Natural killer cell treated with Interleukin-12 subunit alpha and Interleukin-12 subunit beta and Interleukin-15 and Interleukin-18, amount 100 ng/mL, for 72 hours (primary cell): ENCODE data around the gene LRRC25. TPM values are rescaled to one million over a fixed set of nuclear protein-coding genes. Genes with fewer than 3 reads are reported as not detected.
A peak's percentile ranks its signal among the peaks of the same experiment; 100 is the strongest.
"Not testable (repeated sequence)": the region's sequence is repeated elsewhere in the genome, so short reads cannot be mapped to it uniquely, and the experiment has no call there.

ENCODE experiments used
- ATAC-seq, 2 donors: fragments of 150-1000 bp; cut with Tn5 transposase in 1 of 2; sonication (Bioruptor Pico), chemical (Tn5 transposase) in 1 of 2; 2 replicates each; pipeline ENCODE4 v1.10.0; 2021
- DNase-seq: peaks from one replicate; pipeline ENCODE4 v3.0.0; 2022; ENCODE audit warnings: low spot score
- H3K27ac Mint-ChIP-seq, 2 donors: 1 replicate in 1 of 2; 2 replicates in 1 of 2; pipeline ENCODE4 v1.8.0; 2022; ENCODE audit warnings: mixed read lengths in 2 of 2, mild to moderate bottlenecking in 1 of 2, moderate library complexity in 1 of 2
- H3K27me3 Mint-ChIP-seq, 2 donors: 1 replicate in 1 of 2; 2 replicates in 1 of 2; pipeline ENCODE4 v1.8.0; 2022; ENCODE audit warnings: mixed read lengths in 2 of 2
- H3K36me3 Mint-ChIP-seq: one replicate; pipeline ENCODE4 v1.8.0; 2022; ENCODE audit warnings: mixed read lengths
- H3K4me1 Mint-ChIP-seq, 2 donors: 1 replicate in 1 of 2; 2 replicates in 1 of 2; pipeline ENCODE4 v1.8.0; 2022; ENCODE audit warnings: low read depth in 2 of 2, mixed read lengths in 2 of 2, mild to moderate bottlenecking in 1 of 2
- H3K4me3 Mint-ChIP-seq: one replicate; pipeline ENCODE4 v1.8.0; 2022; ENCODE audit warnings: mixed read lengths
- H3K9me3 Mint-ChIP-seq: 2 replicates; pipeline ENCODE4 v1.8.0; 2022; ENCODE audit warnings: mixed read lengths
- total RNA-seq, 2 donors: library from RNA; stranded (reverse); gene quantifications; one replicate each; pipeline ENCODE4 v1.2.3, GENCODE V29; 2022

LRRC25 gene
- total RNA-seq, 2 donors from 2014 or later: not detected

GRCh38 chr19:18414504-18415177 is 17.2 kb upstream of the LRRC25 start:
- Mint-ChIP-seq H3K27me3 (no peaks in the 10 kb centered on the region), H3K36me3 (no peaks in the 10 kb centered on the region), H3K9me3 (no peaks in the 10 kb centered on the region), H3K4me3 (peak overlapping the region; percentile 38), H3K4me1 (peaks cover 42 to 50% of the 10 kb centered on the region in 2 donors), H3K27ac (peak overlapping the region; percentile 43 to 50)
- DNase-seq: no peak
- ATAC-seq: no peak

DNA sequence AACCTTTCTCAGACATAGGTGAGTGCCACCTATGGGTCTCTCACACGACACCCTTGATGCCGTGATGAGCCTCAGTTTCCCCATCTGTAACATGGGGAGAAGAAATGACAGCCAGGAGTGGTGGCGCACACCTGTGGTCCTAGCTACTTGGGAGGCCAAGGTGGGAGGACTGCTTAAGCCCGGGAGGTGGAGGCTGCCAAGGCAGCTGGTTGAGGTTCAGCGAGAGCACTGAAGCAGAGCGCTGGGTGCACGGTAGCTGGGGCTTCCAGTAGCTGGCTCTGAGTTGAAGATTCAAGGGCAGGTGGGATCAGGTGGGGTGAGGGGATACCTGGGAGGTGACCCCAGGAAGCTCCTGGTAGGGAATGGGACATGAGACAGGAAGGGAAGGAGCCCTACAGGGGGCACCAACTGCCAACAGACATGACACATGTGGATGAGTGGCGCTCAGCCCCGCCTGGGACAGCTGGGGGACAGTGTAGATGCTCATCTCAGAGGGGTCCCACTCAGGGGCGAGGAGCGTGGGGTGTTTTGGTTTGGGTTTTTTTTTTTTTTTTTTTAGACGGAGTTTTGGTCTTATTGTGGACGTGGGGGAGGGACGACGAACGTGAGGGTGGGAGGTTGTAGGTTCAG is 15.3 kb upstream of the LRRC25 start:
- peak overlapping the region in 1 of 2 donors; percentile 23 for H3K27ac Mint-ChIP-seq
- H3K36me3 Mint-ChIP-seq: no peaks in the 10 kb centered on the region
- no peak for ATAC-seq
- DNase-seq: no peak
- peaks cover 30 to 37% of the 10 kb centered on the region in 2 donors for H3K4me1 Mint-ChIP-seq
- no peaks in the 10 kb centered on the region for H3K9me3 Mint-ChIP-seq
- H3K27me3 Mint-ChIP-seq: no peaks in the 10 kb centered on the region
- H3K4me3 Mint-ChIP-seq: no peak overlapping the region

- no peak overlapping the region for H3K4me3 Mint-ChIP-seq
- H3K36me3 Mint-ChIP-seq: no peaks in the 10 kb centered on the region
- H3K27ac Mint-ChIP-seq: no peak overlapping the region
- no peak for ATAC-seq
- no peaks in the 10 kb centered on the region for H3K9me3 Mint-ChIP-seq
- peaks cover 6 to 9% of the 10 kb centered on the region in 2 donors for H3K4me1 Mint-ChIP-seq
- no peak for DNase-seq
- H3K27me3 Mint-ChIP-seq: no peaks in the 10 kb centered on the region
Measured at GRCh38 chr19:18408053-18408476, 10.6 kb upstream of the LRRC25 start.

- H3K36me3 Mint-ChIP-seq: no peaks in the 10 kb centered on the region
- H3K4me1 Mint-ChIP-seq: peaks cover 6 to 9% of the 10 kb centered on the region in 2 donors
- ATAC-seq (no peak), DNase-seq (no peak)
- no peaks in the 10 kb centered on the region for H3K27me3 Mint-ChIP-seq
- H3K4me3 Mint-ChIP-seq: no peak overlapping the region
- H3K27ac Mint-ChIP-seq: no peak overlapping the region
- no peaks in the 10 kb centered on the region for H3K9me3 Mint-ChIP-seq
Measured at GRCh38 chr19:18406749-18407148, 9.3 kb upstream of the LRRC25 start.

DNA sequence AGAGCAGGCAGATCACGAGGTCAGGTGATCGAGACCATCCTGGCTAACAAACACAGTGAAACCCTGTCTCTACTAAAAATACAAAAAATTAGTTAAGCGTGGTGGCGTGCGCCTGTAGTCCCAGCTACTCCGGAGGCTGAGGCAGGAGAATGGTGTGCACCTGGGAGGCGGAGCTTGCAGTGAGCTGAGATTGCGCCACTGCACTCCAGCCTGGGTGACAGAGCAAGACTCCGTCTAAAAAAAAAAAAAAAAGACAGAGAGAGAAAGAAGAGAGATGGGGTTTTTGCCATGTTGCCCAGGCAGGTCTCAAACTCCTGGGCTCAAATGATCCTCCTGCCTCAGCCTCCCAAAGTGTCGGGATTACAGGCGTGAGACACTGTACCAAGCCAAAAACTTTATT is 8.3 kb upstream of the LRRC25 start:
- H3K4me3 Mint-ChIP-seq, H3K27ac Mint-ChIP-seq, H3K4me1 Mint-ChIP-seq, DNase-seq, ATAC-seq, H3K9me3 Mint-ChIP-seq, H3K36me3 Mint-ChIP-seq, H3K27me3 Mint-ChIP-seq: not testable (repeated sequence)

- ATAC-seq, H3K27me3 Mint-ChIP-seq, H3K36me3 Mint-ChIP-seq, H3K4me1 Mint-ChIP-seq, H3K27ac Mint-ChIP-seq, H3K4me3 Mint-ChIP-seq, H3K9me3 Mint-ChIP-seq, DNase-seq: not testable (repeated sequence)
Measured at GRCh38 chr19:18402455-18403248, 5.2 kb upstream of the LRRC25 start.

- H3K27ac Mint-ChIP-seq: peak overlapping the region in 1 of 2 donors; percentile 56
- ATAC-seq (peak in 1 of 2 donors; percentile 48), DNase-seq (no peak)
- peaks cover 5% of the 10 kb centered on the region in 2 donors for H3K4me1 Mint-ChIP-seq
- H3K36me3 Mint-ChIP-seq: no peaks in the 10 kb centered on the region
- H3K27me3 Mint-ChIP-seq: peaks cover 0 to 5% of the 10 kb centered on the region in 2 donors
- no peak overlapping the region for H3K4me3 Mint-ChIP-seq
- no peaks in the 10 kb centered on the region for H3K9me3 Mint-ChIP-seq
Measured at GRCh38 chr19:18401580-18402112, 4.2 kb upstream of the LRRC25 start.

GRCh38 chr19:18399008-18399407 is 1.6 kb upstream of the LRRC25 start:
- Mint-ChIP-seq H3K4me1 (peaks cover 5% of the 10 kb centered on the region in 2 donors), H3K36me3 (no peaks in the 10 kb centered on the region), H3K27ac (no peak overlapping the region), H3K9me3 (no peaks in the 10 kb centered on the region), H3K4me3 (no peak overlapping the region), H3K27me3 (peaks cover 0 to 5% of the 10 kb centered on the region in 2 donors)
- DNase-seq (no peak), ATAC-seq (no peak)

- Mint-ChIP-seq H3K4me3 (no peak overlapping the region), H3K4me1 (peaks cover 5% of the 10 kb centered on the region in 2 donors), H3K27me3 (peaks cover 0 to 5% of the 10 kb centered on the region in 2 donors), H3K27ac (no peak overlapping the region), H3K36me3 (no peaks in the 10 kb centered on the region), H3K9me3 (no peaks in the 10 kb centered on the region)
- DNase-seq (no peak), ATAC-seq (peak in 1 of 2 donors; percentile 15)
Measured at GRCh38 chr19:18396471-18397241, 766 bp downstream of the LRRC25 start.

GRCh38 chr19:18393836-18394235 is 3.6 kb downstream of the LRRC25 start:
- Mint-ChIP-seq H3K27ac (no peak overlapping the region), H3K4me1 (peaks cover 5 to 12% of the 10 kb centered on the region in 2 donors)

DNA sequence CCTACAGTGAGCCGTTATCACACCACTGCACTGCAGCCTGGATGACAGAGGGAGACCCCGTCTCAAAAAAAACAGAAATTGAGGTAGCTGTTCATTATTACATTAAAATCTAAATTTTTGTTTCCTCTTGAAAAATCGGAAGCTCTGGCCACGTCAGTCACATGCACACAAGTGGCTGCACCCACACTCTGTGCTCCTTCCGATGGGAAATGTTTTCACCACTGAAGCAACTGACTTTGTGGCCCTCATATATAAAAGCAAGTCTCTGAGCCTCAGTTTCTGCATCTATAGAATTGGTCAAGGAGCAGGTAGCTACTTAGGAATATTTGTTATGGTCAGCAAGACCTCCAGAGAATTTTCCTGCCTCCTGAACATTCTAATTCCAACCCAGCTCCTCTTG is 4.5 kb downstream of the LRRC25 start:
- H3K9me3 Mint-ChIP-seq: no peaks in the 10 kb centered on the region
- H3K4me1 Mint-ChIP-seq: peaks cover 6 to 10% of the 10 kb centered on the region in 2 donors
- H3K27me3 Mint-ChIP-seq: peaks cover 0 to 3% of the 10 kb centered on the region in 2 donors
- ATAC-seq: no peak
- no peak for DNase-seq
- no peaks in the 10 kb centered on the region for H3K36me3 Mint-ChIP-seq
- no peak overlapping the region for H3K4me3 Mint-ChIP-seq
- H3K27ac Mint-ChIP-seq: no peak overlapping the region

More at GRCh38 chr19:18393836-18394235, 3.6 kb downstream of the LRRC25 start:
- H3K9me3 Mint-ChIP-seq: no peaks in the 10 kb centered on the region
- H3K36me3 Mint-ChIP-seq: no peaks in the 10 kb centered on the region
- H3K27me3 Mint-ChIP-seq: peaks cover 0 to 5% of the 10 kb centered on the region in 2 donors
- H3K4me3 Mint-ChIP-seq: no peak overlapping the region
- no peak for ATAC-seq
- no peak for DNase-seq

GRCh38 chr19:18392417-18392816 is 5.0 kb downstream of the LRRC25 start:
- no peaks in the 10 kb centered on the region for H3K36me3 Mint-ChIP-seq
- DNase-seq: no peak
- no peak for ATAC-seq
- H3K27ac Mint-ChIP-seq: no peak overlapping the region
- H3K4me3 Mint-ChIP-seq: no peak overlapping the region
- H3K27me3 Mint-ChIP-seq: peaks cover 0 to 2% of the 10 kb centered on the region in 2 donors
- H3K4me1 Mint-ChIP-seq: peaks cover 5 to 10% of the 10 kb centered on the region in 2 donors
- H3K9me3 Mint-ChIP-seq: no peaks in the 10 kb centered on the region

DNA sequence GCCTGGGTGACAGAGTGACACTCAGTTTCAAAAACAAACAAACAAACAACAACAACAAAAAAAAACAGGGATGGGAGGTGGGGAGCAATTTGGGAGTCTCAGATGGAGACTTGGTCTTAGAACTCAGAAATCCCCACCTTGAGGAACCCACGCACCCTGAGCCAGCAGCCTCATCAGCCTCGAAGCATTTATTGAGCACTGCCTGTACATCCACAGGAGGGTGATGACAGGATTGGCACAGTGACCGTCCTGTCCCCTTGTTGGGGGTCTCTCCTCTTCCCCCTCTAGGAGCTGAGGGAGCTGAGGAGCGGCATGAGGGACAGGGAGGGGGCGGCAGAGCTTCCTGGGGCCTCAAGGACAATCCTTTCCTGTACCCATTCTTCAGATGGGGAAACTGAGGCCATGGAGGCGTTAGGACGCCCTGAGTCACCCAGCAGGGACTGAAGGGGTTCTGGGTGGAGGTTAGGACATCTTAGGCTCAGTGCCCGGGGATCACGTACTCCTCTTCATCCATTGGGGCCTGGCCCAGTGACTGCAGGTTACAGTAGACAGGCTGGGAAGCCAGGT is 5.8 kb downstream of the LRRC25 start:
- Mint-ChIP-seq H3K27me3 (peaks cover 0 to 2% of the 10 kb centered on the region in 2 donors), H3K36me3 (no peaks in the 10 kb centered on the region), H3K9me3 (no peaks in the 10 kb centered on the region), H3K4me3 (no peak overlapping the region), H3K27ac (no peak overlapping the region), H3K4me1 (peaks cover 6 to 13% of the 10 kb centered on the region in 2 donors)
- DNase-seq (no peak), ATAC-seq (no peak)
